IMR-90 (cell line): Measurements from ENCODE around the gene ADCYAP1R1. TPM values are rescaled to one million over a fixed set of nuclear protein-coding genes. Genes with fewer than 3 reads are reported as not detected.

Experiments
- ATAC-seq: fragments of 200-7000 bp; cut with Tn5 transposase; 2 replicates; pipeline ENCODE4 v1.9.1; 2020; ENCODE audit warnings: low read depth, mild to moderate bottlenecking, moderate library complexity
- BruUV-seq: library from RNA; stranded (reverse); fragments of 400-500 nt; replicated peaks from 2 replicates; lab custom pipeline; 2021; lab: Mats Ljungman, UMichigan
- CTCF ChIA-PET: fragments of 300-600 bp; formaldehyde crosslinking; extraction: SDS; loops from one replicate; lab custom pipeline; 2021; ENCODE audit warnings: antibody characterized with exemption; lab: Yijun Ruan, JAX
- POLR2A ChIA-PET: fragments of 300-600 bp; sonication (Branson Sonifier 250); formaldehyde crosslinking; loops from one replicate; lab custom pipeline; 2022; ENCODE audit warnings: antibody characterized with exemption; ENCODE audit not compliant: unreplicated experiment; lab: Charles Lee
- DNase-seq: peaks from one replicate; pipeline ENCODE4 v3.0.0; 2013
- H2AFZ ChIP-seq: replicated peaks from 2 replicates; pipeline ENCODE3; 2013; ENCODE audit warnings: low read length, mild to moderate bottlenecking; ENCODE audit not compliant: poor library complexity
- H2AK5ac ChIP-seq: 2 replicates; pipeline ENCODE4 v1.6.1; 2013; ENCODE audit warnings: low read depth, low read length, inconsistent platforms
- H2AK9ac ChIP-seq: replicated peaks from 2 replicates; pipeline ENCODE3; 2013; ENCODE audit warnings: mild to moderate bottlenecking, low read depth, low read length, moderate library complexity; ENCODE audit not compliant: poor library complexity
- H2BK120ac ChIP-seq: 2 replicates; pipeline ENCODE4 v1.6.1; 2013; ENCODE audit warnings: low read depth, low read length, inconsistent platforms
- H2BK15ac ChIP-seq: 3 replicates; pipeline ENCODE4 v1.6.1; 2013; ENCODE audit warnings: low read depth, low read length, inconsistent platforms
- H2BK20ac ChIP-seq: 2 replicates; pipeline ENCODE4 v1.6.1; 2013; ENCODE audit warnings: low read depth, mild to moderate bottlenecking, inconsistent platforms, low read length, moderate library complexity
- H2BK5ac ChIP-seq: 2 replicates; pipeline ENCODE4 v1.6.1; 2013; ENCODE audit warnings: mild to moderate bottlenecking, low read depth, low read length, inconsistent platforms; ENCODE audit not compliant: poor library complexity, severe bottlenecking
- H3K14ac ChIP-seq: replicated peaks from 2 replicates; pipeline ENCODE4 v1.6.1; 2013; ENCODE audit warnings: low read depth, low read length, inconsistent platforms
- H3K18ac ChIP-seq: 2 replicates; pipeline ENCODE4 v1.6.1; 2013; ENCODE audit warnings: low read depth, low read length, control low read depth
- H3K23ac ChIP-seq: 2 replicates; pipeline ENCODE4 v1.6.1; 2013; ENCODE audit warnings: low read depth, low read length, inconsistent platforms
- H3K27ac ChIP-seq: 2 replicates; pipeline ENCODE4 v1.5.1; 2013; ENCODE audit warnings: mild to moderate bottlenecking, control low read depth, low read length; ENCODE audit not compliant: insufficient read depth
- H3K27me3 ChIP-seq: 2 replicates; pipeline ENCODE4 v1.6.1; 2013; ENCODE audit warnings: low read length; ENCODE audit not compliant: control insufficient read depth, insufficient read depth
- H3K36me3 ChIP-seq: 2 replicates; pipeline ENCODE4 v1.6.1; 2013; ENCODE audit warnings: low read length, mixed read lengths; ENCODE audit not compliant: control insufficient read depth, insufficient read depth
- H3K4ac ChIP-seq: 2 replicates; pipeline ENCODE4 v1.6.1; 2013; ENCODE audit warnings: low read depth, low read length, inconsistent platforms
- H3K4me1 ChIP-seq: 2 replicates; pipeline ENCODE4 v1.6.1; 2013; ENCODE audit warnings: low read length, mixed read lengths; ENCODE audit not compliant: control insufficient read depth, insufficient read depth
- H3K4me2 ChIP-seq: 2 replicates; pipeline ENCODE4 v1.6.1; 2013; ENCODE audit warnings: low read depth, mild to moderate bottlenecking, control low read depth, low read length, moderate library complexity
- H3K4me3 ChIP-seq: 2 replicates; pipeline ENCODE4 v1.5.1; 2013; ENCODE audit warnings: low read depth, mild to moderate bottlenecking, control low read depth, low read length, moderate library complexity; ENCODE audit not compliant: insufficient read depth
- H3K56ac ChIP-seq: 2 replicates; pipeline ENCODE4 v1.6.1; 2013; ENCODE audit warnings: low read length, inconsistent platforms; ENCODE audit not compliant: insufficient read depth; ENCODE audit errors: extremely low read depth
- H3K79me1 ChIP-seq, 2 experiments: 2 replicates each; pipeline ENCODE4 v1.6.1; 2013; ENCODE audit warnings: low read length in 2 of 2, inconsistent platforms in 1 of 2, low read depth in 1 of 2
- H3K9ac ChIP-seq: 2 replicates; pipeline ENCODE4 v1.6.1; 2013; ENCODE audit warnings: low read depth, low read length, control low read depth
- H3K9me1 ChIP-seq: 2 replicates; pipeline ENCODE4 v1.6.1; 2013; ENCODE audit warnings: low read length, inconsistent platforms; ENCODE audit not compliant: insufficient read depth
- H3K9me3 ChIP-seq: 2 replicates; pipeline ENCODE4 v1.6.1; 2013; ENCODE audit warnings: low read length; ENCODE audit not compliant: control insufficient read depth, insufficient read depth
- H4K20me1 ChIP-seq: 2 replicates; pipeline ENCODE4 v1.6.1; 2013; ENCODE audit warnings: low read length, inconsistent platforms; ENCODE audit not compliant: insufficient read depth
- H4K5ac ChIP-seq: 2 replicates; pipeline ENCODE4 v1.6.1; 2013; ENCODE audit warnings: mild to moderate bottlenecking, low read depth, low read length, control low read depth
- H4K8ac ChIP-seq, 2 experiments: 2 replicates each; pipeline ENCODE4 v1.6.1; 2013; ENCODE audit warnings: low read depth in 2 of 2, low read length in 2 of 2, control low read depth in 1 of 2, inconsistent platforms in 1 of 2
- H4K91ac ChIP-seq: 2 replicates; pipeline ENCODE4 v1.6.1; 2013; ENCODE audit warnings: low read depth, low read length, inconsistent platforms; ENCODE audit not compliant: insufficient read depth
- BHLHE40 ChIP-seq: fragments of 150-350 bp; IDR thresholded peaks from 2 replicates; pipeline ENCODE4 v1.6.1; 2016; ENCODE audit warnings: mild to moderate bottlenecking, low read depth, low read length
- CEBPB ChIP-seq: IDR thresholded peaks from 2 replicates; pipeline ENCODE4 v1.6.1; 2012; ENCODE audit warnings: low read depth, low read length, improper control_type of control experiment
- CHD1 ChIP-seq: IDR thresholded peaks from 2 replicates; pipeline ENCODE4 v1.6.1; 2012; ENCODE audit warnings: low read depth, low read length, improper control_type of control experiment
- FOS ChIP-seq: fragments of 150-350 bp; IDR thresholded peaks from 2 replicates; pipeline ENCODE4 v1.6.1; 2016; ENCODE audit warnings: low read depth, low read length
- MAFK ChIP-seq: IDR thresholded peaks from 2 replicates; pipeline ENCODE4 v1.6.1; 2012; ENCODE audit warnings: low read depth, low read length, improper control_type of control experiment
- MAZ ChIP-seq: IDR thresholded peaks from 2 replicates; pipeline ENCODE4 v1.6.1; 2012; ENCODE audit warnings: low read depth, mild to moderate bottlenecking, low read length, improper control_type of control experiment, moderate library complexity, borderline replicate concordance
- MXI1 ChIP-seq: IDR thresholded peaks from 2 replicates; pipeline ENCODE4 v1.6.1; 2012; ENCODE audit warnings: low read depth, mild to moderate bottlenecking, low read length, moderate library complexity, borderline replicate concordance
- NFE2L2 ChIP-seq: fragments of 150-350 bp; IDR thresholded peaks from 2 replicates; pipeline ENCODE4 v1.6.1; 2016; ENCODE audit warnings: low read depth, mild to moderate bottlenecking, low read length
- POLR2A ChIP-seq: IDR thresholded peaks from 2 replicates; pipeline ENCODE4 v1.6.1; 2012; ENCODE audit warnings: mild to moderate bottlenecking, low read depth, low read length
- RAD21 ChIP-seq: IDR thresholded peaks from 2 replicates; pipeline ENCODE4 v1.6.1; 2012; ENCODE audit warnings: low read length, improper control_type of control experiment
- RCOR1 ChIP-seq: IDR thresholded peaks from 2 replicates; pipeline ENCODE4 v1.6.1; 2012; ENCODE audit warnings: mild to moderate bottlenecking, low read length, improper control_type of control experiment; ENCODE audit not compliant: insufficient replicate concordance
- RFX5 ChIP-seq: IDR thresholded peaks from 2 replicates; pipeline ENCODE4 v1.8.0; 2012; ENCODE audit warnings: low read depth, mild to moderate bottlenecking, low read length, moderate library complexity
- SMC3 ChIP-seq: fragments of 150-350 bp; IDR thresholded peaks from 2 replicates; pipeline ENCODE4 v1.6.1; 2016; ENCODE audit warnings: low read depth, mild to moderate bottlenecking, antibody characterized with exemption, low read length, moderate library complexity
- WGBS, 2 experiments: methylation state at CpG; one replicate each; pipeline versions ENCODE4 v1.1.5 to v1.1.7; 2013; ENCODE audit warnings: missing lambda C conversion rate in 2 of 2; ENCODE audit not compliant: insufficient read length in 1 of 2; ENCODE audit errors: extremely low coverage in 2 of 2; 5-methylcytosine and 5-hydroxymethylcytosine counted together
- dilution Hi-C: fragments of 300-500 bp; cut with HindIII; formaldehyde crosslinking; loops from one replicate; pipeline ENCODE4 v1.14.3; 2018; ENCODE audit warnings: low sequenced_read_pairs; ENCODE audit not compliant: unreplicated experiment
- in situ Hi-C: fragments of 300-500 bp; cut with MboI; formaldehyde crosslinking; loops from 3 replicates; pipeline ENCODE4 v1.14.3; 2019; ENCODE audit warnings: low sequenced_read_pairs, inconsistent platforms, mixed read lengths
- intact Hi-C: fragments of 100-400 bp; cut with micrococcal nuclease; formaldehyde crosslinking; loops from 2 replicates; pipeline ENCODE4 v1.10.0; 2022
- polyA plus RNA-seq, 3 experiments: library from polyadenylated mRNA; depleted of rRNA; stranded (reverse); fragments of >200 nt; gene quantifications; 2 replicates each; pipeline ENCODE4 v1.2.3, GENCODE V29; 2012; ENCODE audit warnings: low replicate concordance in 1 of 3
- total RNA-seq: library from RNA; depleted of rRNA; stranded (reverse); fragments of >200 nt; gene quantifications from 2 replicates; pipeline ENCODE4 v1.2.3, GENCODE V29; 2012
- TF ChIP-seq, protein P1 (sequence below): fragments of 150-350 bp; IDR thresholded peaks from 2 replicates; pipeline ENCODE4 v1.6.1; 2016; ENCODE audit warnings: low read depth, mild to moderate bottlenecking, low read length, moderate library complexity, borderline replicate concordance
- TF ChIP-seq, protein P2 (sequence below): fragments of 150-350 bp; IDR thresholded peaks from 2 replicates; pipeline ENCODE4 v1.6.1; 2017; ENCODE audit warnings: mild to moderate bottlenecking, antibody characterized with exemption, low read length, low read depth
- TF ChIP-seq, protein P3 (sequence below): conservative IDR thresholded peaks from 2 replicates; pipeline ENCODE4 v1.5.1; 2012; ENCODE audit warnings: mild to moderate bottlenecking, low read depth, low read length, improper control_type of control experiment

ADCYAP1R1 gene
- total and polyA plus RNA-seq, 2 of the 4 experiments (the other 2 are of a cell fraction) = not detected

DNA sequence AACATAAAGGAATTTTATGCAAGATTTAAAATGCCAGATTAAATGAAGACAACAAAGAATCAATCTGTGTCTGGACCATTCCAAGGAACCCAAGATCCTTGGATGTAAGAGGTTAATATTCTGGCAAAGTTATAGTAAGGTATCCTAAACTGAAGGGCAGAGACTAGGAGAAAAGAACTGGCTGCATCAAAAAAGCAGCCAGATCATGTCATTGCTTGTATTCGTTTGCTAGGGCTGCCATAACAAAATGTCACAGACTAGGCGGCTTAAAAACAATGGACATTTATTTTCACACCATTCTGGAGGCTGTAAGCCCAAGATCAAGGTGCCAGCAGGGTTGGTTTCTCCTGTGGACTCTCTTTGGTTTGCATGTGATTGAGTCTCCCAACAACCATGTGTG, 99.7 kb downstream of the ADCYAP1R1 start:
- H3K14ac ChIP-seq = no peak overlapping the region
- H3K27me3 ChIP-seq = no peaks in the 10 kb centered on the region
- H4K8ac ChIP-seq = no peak overlapping the region
- dilution Hi-C loops = no loop called here
- H4K20me1 ChIP-seq = no peaks in the 10 kb centered on the region
- no CpG with 5 or more reads among the region's 2 CpGs for WGBS, 2 experiments
- H2BK5ac ChIP-seq = no peak overlapping the region
- DNase-seq (no peak), ATAC-seq (no peak)
- no peak overlapping the region for H3K23ac ChIP-seq
- H3K9me1 ChIP-seq = no peaks in the 10 kb centered on the region
- intact Hi-C loops = no loop called here
- no peaks in the 10 kb centered on the region for H3K4me1 ChIP-seq
- no peak overlapping the region for H3K9ac ChIP-seq
- H3K4me2 ChIP-seq = no peak overlapping the region
- in situ Hi-C loops = no loop called here
- H3K4me3 ChIP-seq = no peak overlapping the region
- H2AK5ac ChIP-seq = no peak overlapping the region
- H2BK15ac ChIP-seq = no peak overlapping the region
- H2AK9ac ChIP-seq = no peak overlapping the region
- H3K56ac ChIP-seq = no peak overlapping the region
- H4K5ac ChIP-seq = no peak overlapping the region
- H3K4ac ChIP-seq = no peak overlapping the region
- TF ChIP-seq BHLHE40 = no peak
- no peak for TF ChIP-seq RFX5
- no peak for TF ChIP-seq CHD1
- no peak for TF ChIP-seq MAZ
- no peak for TF ChIP-seq CEBPB
- TF ChIP-seq SMC3 = no peak
- no peak for TF ChIP-seq RCOR1
- TF ChIP-seq NFE2L2 = no peak
- TF ChIP-seq MAFK = no peak
- TF ChIP-seq, protein P1, sequence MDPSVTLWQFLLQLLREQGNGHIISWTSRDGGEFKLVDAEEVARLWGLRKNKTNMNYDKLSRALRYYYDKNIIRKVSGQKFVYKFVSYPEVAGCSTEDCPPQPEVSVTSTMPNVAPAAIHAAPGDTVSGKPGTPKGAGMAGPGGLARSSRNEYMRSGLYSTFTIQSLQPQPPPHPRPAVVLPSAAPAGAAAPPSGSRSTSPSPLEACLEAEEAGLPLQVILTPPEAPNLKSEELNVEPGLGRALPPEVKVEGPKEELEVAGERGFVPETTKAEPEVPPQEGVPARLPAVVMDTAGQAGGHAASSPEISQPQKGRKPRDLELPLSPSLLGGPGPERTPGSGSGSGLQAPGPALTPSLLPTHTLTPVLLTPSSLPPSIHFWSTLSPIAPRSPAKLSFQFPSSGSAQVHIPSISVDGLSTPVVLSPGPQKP = no peak
- no peak for TF ChIP-seq RAD21
- no peak for TF ChIP-seq POLR2A
- TF ChIP-seq, protein P2, sequence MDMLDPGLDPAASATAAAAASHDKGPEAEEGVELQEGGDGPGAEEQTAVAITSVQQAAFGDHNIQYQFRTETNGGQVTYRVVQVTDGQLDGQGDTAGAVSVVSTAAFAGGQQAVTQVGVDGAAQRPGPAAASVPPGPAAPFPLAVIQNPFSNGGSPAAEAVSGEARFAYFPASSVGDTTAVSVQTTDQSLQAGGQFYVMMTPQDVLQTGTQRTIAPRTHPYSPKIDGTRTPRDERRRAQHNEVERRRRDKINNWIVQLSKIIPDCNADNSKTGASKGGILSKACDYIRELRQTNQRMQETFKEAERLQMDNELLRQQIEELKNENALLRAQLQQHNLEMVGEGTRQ = no peak
- no peak for TF ChIP-seq MXI1
- TF ChIP-seq, protein P3, sequence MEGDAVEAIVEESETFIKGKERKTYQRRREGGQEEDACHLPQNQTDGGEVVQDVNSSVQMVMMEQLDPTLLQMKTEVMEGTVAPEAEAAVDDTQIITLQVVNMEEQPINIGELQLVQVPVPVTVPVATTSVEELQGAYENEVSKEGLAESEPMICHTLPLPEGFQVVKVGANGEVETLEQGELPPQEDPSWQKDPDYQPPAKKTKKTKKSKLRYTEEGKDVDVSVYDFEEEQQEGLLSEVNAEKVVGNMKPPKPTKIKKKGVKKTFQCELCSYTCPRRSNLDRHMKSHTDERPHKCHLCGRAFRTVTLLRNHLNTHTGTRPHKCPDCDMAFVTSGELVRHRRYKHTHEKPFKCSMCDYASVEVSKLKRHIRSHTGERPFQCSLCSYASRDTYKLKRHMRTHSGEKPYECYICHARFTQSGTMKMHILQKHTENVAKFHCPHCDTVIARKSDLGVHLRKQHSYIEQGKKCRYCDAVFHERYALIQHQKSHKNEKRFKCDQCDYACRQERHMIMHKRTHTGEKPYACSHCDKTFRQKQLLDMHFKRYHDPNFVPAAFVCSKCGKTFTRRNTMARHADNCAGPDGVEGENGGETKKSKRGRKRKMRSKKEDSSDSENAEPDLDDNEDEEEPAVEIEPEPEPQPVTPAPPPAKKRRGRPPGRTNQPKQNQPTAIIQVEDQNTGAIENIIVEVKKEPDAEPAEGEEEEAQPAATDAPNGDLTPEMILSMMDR = no peak
- no peak for TF ChIP-seq FOS
- H2BK20ac ChIP-seq = no peak overlapping the region
- H4K91ac ChIP-seq = no peak overlapping the region
- POLR2A ChIA-PET = no interaction called here
- no peak overlapping the region for H3K27ac ChIP-seq
- H2AFZ ChIP-seq = no peak overlapping the region
- H2BK120ac ChIP-seq = no peak overlapping the region
- no peaks in the 10 kb centered on the region for H3K9me3 ChIP-seq
- H3K18ac ChIP-seq = no peak overlapping the region
- CTCF ChIA-PET = no interaction called here
- no TSS peak for BruUV-seq
- no peaks in the 10 kb centered on the region for H3K36me3 ChIP-seq
- no peaks in the 10 kb centered on the region for H3K79me1 ChIP-seq
